ENCODE measurements around the gene TMEM217.

- TF ChIP-seq EZH2 (IDR thresholded peaks at IDR 0.05): no peak
- TF ChIP-seq POLR2AphosphoS5 (IDR thresholded peaks at IDR 0.05; ENCODE audit: borderline replicate concordance, low read depth, low read length): no peak
- TF ChIP-seq FOXP2 (optimal IDR thresholded peaks at IDR 0.05; ENCODE audit: control extremely low read depth, extremely low read length, insufficient read depth): no peak
Observed at GRCh38 chr6:37200085-37200484, 57.9 kb downstream of the TMEM217 start.

All from SK-N-MC (cell line).